Ovary (tissue), 9 donors: ENCODE measurements around the gene MDM4. TPM values are rescaled to one million over a fixed set of nuclear protein-coding genes. Genes with fewer than 3 reads are reported as not detected.

Experiments used
- DNase-seq, 5 donors: peaks; one replicate each; pipeline ENCODE4 v3.0.0-alpha.2; 2019 to 2020
- H3K27ac ChIP-seq, 2 donors: fragments of 200-600 bp; one replicate each; pipeline versions ENCODE4 v1.5.1 to v1.8.0; 2019 to 2022
- H3K27me3 ChIP-seq: fragments of 200-600 bp; one replicate; pipeline ENCODE4 v1.8.0; 2022
- H3K36me3 ChIP-seq: fragments of 200-600 bp; sonication (generic); one replicate; pipeline ENCODE4 v1.5.1; 2019
- H3K4me1 ChIP-seq: one replicate; pipeline ENCODE4 v1.8.1; 2013; ENCODE audit warnings: mild to moderate bottlenecking, moderate library complexity; ENCODE audit not compliant: insufficient read depth
- H3K4me3 ChIP-seq: fragments of 200-600 bp; sonication (generic); one replicate; pipeline ENCODE4 v1.5.1; 2017
- H3K9me3 ChIP-seq, 2 donors: fragments of 200-600 bp in 1 of 2; sonication (generic) in 1 of 2; one replicate each; pipeline versions ENCODE4 v1.5.1 to v1.8.1; 2013 to 2019; ENCODE audit warnings: mild to moderate bottlenecking in 1 of 2, moderate library complexity in 1 of 2
- EP300 ChIP-seq: sonication (generic); formaldehyde crosslinking; IDR thresholded peaks from one replicate; pipeline ENCODE4 v1.6.1; 2017; ENCODE audit warnings: antibody characterized with exemption
- POLR2A ChIP-seq: fragments of 450-650 bp; IDR thresholded peaks from one replicate; pipeline ENCODE4 v1.6.1; 2017; ENCODE audit warnings: antibody characterized with exemption, mild to moderate bottlenecking, moderate library complexity
- WGBS, 3 donors: extraction: QIAGEN DNeasy Blood & Tissue Kit in 1 of 3; methylation state at CpG; one replicate each; pipeline versions ENCODE4 v1.1.5 to v1.1.7; 2013 to 2017; 5-methylcytosine and 5-hydroxymethylcytosine counted together
- intact Hi-C, 4 donors: fragments of 100-400 bp; cut with DNase I; formaldehyde crosslinking; loops; one replicate each; pipeline versions ENCODE4 v1.11.0 to v1.15.1; 2022 to 2023
- polyA plus RNA-seq, 2 donors: library from polyadenylated mRNA; stranded (reverse); fragments of 200-250 nt in 1 of 2; fragments of 350-450 nt in 1 of 2; fragmentation: Illumina TruSeq in 1 of 2; extraction: RNeasy Lipid Tissue Mini Kit (QIAGEN cat#74804) in 1 of 2; gene quantifications; one replicate each; pipeline ENCODE4 v1.2.3, GENCODE V29; 2013 to 2014
- total RNA-seq, 7 donors: library from RNA; depleted of rRNA in 2 of 7; stranded (reverse); fragments of >200 nt in 2 of 7; fragmentation: NEBNext Ultra II Directional in 3 of 7; extraction: Animal tissue kit (Norgen Biotek cat#: 25700) in 3 of 7; gene quantifications; one replicate each; pipeline versions ENCODE4 v1.1.0 to v1.2.4, GENCODE V29; 2016 to 2023
- TF ChIP-seq, protein P1 (sequence below), 3 donors: fragments of 450-650 bp in 2 of 3; fragments of 200-600 bp in 1 of 3; IDR thresholded peaks; one replicate each; pipeline versions ENCODE4 v1.5.1 to v1.8.0; 2016 to 2022; ENCODE audit warnings: antibody characterized with exemption in 3 of 3, mild to moderate bottlenecking in 1 of 3
- donor health status: DM: no; HTN: no; CAD: no; lungs with moderate emphysema.
- donor health status: DM: no; HTN: no; CAD: no.
- donor health status: Bipolar disorder and iron deficiency.
- donor health status: DM: yes; HTN: yes; CAD: no.
- donor health status: DM: no; HTN: no; CAD: no.
- donor health status: DM: yes; HTN: yes; CAD: no.

Gene MDM4
- total and polyA plus RNA-seq, 9 donors: 10.2 to 113 (median 76.8) TPM

- Histone ChIP-seq H3K9me3 (no peaks in the 10 kb centered on the region), H3K4me3 (no peak overlapping the region), H3K27me3 (no peaks in the 10 kb centered on the region), H3K36me3 (no peaks in the 10 kb centered on the region), H3K4me1 (no peaks in the 10 kb centered on the region), H3K27ac (no peak overlapping the region)
- TF ChIP-seq, protein P1, sequence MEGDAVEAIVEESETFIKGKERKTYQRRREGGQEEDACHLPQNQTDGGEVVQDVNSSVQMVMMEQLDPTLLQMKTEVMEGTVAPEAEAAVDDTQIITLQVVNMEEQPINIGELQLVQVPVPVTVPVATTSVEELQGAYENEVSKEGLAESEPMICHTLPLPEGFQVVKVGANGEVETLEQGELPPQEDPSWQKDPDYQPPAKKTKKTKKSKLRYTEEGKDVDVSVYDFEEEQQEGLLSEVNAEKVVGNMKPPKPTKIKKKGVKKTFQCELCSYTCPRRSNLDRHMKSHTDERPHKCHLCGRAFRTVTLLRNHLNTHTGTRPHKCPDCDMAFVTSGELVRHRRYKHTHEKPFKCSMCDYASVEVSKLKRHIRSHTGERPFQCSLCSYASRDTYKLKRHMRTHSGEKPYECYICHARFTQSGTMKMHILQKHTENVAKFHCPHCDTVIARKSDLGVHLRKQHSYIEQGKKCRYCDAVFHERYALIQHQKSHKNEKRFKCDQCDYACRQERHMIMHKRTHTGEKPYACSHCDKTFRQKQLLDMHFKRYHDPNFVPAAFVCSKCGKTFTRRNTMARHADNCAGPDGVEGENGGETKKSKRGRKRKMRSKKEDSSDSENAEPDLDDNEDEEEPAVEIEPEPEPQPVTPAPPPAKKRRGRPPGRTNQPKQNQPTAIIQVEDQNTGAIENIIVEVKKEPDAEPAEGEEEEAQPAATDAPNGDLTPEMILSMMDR (IDR thresholded peaks at IDR 0.05): no peak
- no peak for TF ChIP-seq EP300
- TF ChIP-seq POLR2A: no peak
- DNase-seq: no peak
- intact Hi-C loops: no loop called here
- WGBS, 3 donors: 89 to 93% (median 90%) methylated on average over 10 of the region's 10 CpGs
Observed at GRCh38 chr1:204577794-204578478, 61.7 kb downstream of the MDM4 start.

- no peaks in the 10 kb centered on the region for H3K36me3 ChIP-seq
- peak overlapping the region in 1 of 2 donors; percentile 38 for H3K27ac ChIP-seq
- H3K9me3 ChIP-seq: no peaks in the 10 kb centered on the region
- WGBS, 3 donors: 22 to 31% (median 22%) methylated on average over 18 of the region's 18 CpGs
- H3K4me1 ChIP-seq: no peaks in the 10 kb centered on the region
- DNase-seq: peak; percentile 33 to 73 (median 38)
- intact Hi-C loops: no loop called here
- no peaks in the 10 kb centered on the region for H3K27me3 ChIP-seq
- peak overlapping the region; percentile 2 for H3K4me3 ChIP-seq
- TF ChIP-seq, protein P1 (IDR thresholded peaks at IDR 0.05): no peak
- TF ChIP-seq POLR2A: no peak
Observed at GRCh38 chr1:204578867-204579664, 62.9 kb downstream of the MDM4 start.

- Histone ChIP-seq H3K9me3 (no peaks in the 10 kb centered on the region), H3K27ac (no peak overlapping the region), H3K27me3 (no peaks in the 10 kb centered on the region), H3K4me1 (no peaks in the 10 kb centered on the region), H3K36me3 (no peaks in the 10 kb centered on the region), H3K4me3 (no peak overlapping the region)
- WGBS, 3 donors: 60 to 80% (median 67%) methylated on average over 6 of the region's 6 CpGs
- intact Hi-C loops: no loop called here
- no peak for DNase-seq
- TF ChIP-seq POLR2A (no peak), EP300 (no peak)
- TF ChIP-seq, protein P1 (IDR thresholded peaks at IDR 0.05): no peak
Observed at GRCh38 chr1:204579681-204580080, 63.5 kb downstream of the MDM4 start.

DNA sequence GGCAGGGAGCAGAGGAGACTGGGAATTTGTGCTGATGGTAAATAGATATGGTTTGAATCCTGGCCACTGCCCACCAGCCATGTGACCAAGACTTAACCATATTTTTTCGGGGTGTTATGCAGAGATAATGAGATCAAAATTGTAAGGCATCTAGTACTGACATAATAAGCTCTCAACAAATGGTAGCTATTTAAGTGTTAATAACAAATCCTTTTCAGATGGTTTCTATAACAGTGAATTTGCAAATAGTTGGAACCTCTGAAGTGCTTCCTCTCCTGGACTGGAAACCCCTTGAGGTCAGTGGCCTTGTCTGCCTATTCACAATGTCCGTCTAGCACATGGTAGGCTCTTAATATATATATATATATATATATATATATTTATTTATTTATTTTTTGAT lies 64.7 kb downstream of the MDM4 start:
- H3K27ac ChIP-seq: no peak overlapping the region
- no peaks in the 10 kb centered on the region for H3K4me1 ChIP-seq
- no peaks in the 10 kb centered on the region for H3K36me3 ChIP-seq
- no peak for DNase-seq
- TF ChIP-seq EP300: no peak
- TF ChIP-seq, protein P1 (IDR thresholded peaks at IDR 0.05): no peak
- TF ChIP-seq POLR2A: no peak
- 76 to 85% (median 77%) methylated on average over 2 of the region's 2 CpGs for WGBS, 3 donors
- intact Hi-C loops: no loop called here
- no peaks in the 10 kb centered on the region for H3K27me3 ChIP-seq
- no peak overlapping the region for H3K4me3 ChIP-seq
- no peaks in the 10 kb centered on the region for H3K9me3 ChIP-seq
